C4-2B (cell line): ENCODE results near the gene GRIP2.

Source experiments
- H3K27ac ChIP-seq: fragments of 450-650 bp; 2 replicates; pipeline ENCODE4 v1.5.1; 2017
- ZFX ChIP-seq: fragments of 450-650 bp; IDR thresholded peaks from 2 replicates; pipeline ENCODE4 v1.6.1; 2017
- TF ChIP-seq, protein P1 (sequence below): fragments of 450-650 bp; conservative IDR thresholded peaks from 2 replicates; pipeline ENCODE4 v1.5.1; 2017; ENCODE audit warnings: mild to moderate bottlenecking

The GRIP2 gene

DNA sequence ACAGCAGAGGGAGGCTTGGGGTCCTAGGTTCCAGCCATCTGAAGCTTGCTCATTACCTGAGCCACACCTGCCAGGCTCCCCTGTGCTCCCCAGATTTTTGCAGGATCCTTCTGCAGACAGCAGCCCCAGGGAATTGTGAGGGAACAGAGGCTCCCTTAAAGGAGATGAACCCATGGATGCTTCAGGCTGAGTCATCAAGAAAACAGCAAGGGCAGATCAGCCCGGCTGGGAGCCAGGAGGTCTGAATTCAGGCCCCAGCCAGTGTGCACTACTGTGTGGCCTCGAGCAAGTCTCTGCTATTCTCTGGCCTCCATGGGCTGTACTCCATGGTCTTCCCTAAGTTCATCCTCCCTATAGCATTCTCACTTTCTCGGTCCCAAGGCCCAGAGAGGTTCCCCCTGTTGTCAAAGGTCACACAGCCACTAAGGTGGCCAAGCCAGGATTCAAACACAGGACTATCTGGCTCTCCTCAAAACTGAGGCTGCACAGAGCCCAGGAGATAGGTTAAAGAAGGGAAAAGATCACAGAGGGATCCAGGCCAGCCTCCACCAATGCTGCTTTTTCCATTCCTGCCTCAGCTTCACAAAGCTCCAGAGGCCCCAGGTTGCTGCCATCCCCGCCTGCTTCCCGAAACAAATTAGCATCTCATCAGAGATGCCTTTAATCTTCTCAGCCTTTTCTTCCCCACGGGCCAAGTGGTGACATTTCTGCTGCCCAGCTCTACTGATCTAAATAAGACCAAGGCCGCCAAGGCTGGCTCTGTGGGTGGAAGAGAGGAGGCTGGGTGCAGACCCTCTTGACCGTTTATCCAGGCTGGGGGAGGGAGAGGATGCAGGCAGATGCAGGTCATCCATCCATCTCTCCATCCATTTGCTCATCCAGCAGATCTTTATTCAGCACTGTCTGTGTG is 21.2 kb upstream of the GRIP2 start:
- TF ChIP-seq ZFX, result no peak
- TF ChIP-seq, protein P1, sequence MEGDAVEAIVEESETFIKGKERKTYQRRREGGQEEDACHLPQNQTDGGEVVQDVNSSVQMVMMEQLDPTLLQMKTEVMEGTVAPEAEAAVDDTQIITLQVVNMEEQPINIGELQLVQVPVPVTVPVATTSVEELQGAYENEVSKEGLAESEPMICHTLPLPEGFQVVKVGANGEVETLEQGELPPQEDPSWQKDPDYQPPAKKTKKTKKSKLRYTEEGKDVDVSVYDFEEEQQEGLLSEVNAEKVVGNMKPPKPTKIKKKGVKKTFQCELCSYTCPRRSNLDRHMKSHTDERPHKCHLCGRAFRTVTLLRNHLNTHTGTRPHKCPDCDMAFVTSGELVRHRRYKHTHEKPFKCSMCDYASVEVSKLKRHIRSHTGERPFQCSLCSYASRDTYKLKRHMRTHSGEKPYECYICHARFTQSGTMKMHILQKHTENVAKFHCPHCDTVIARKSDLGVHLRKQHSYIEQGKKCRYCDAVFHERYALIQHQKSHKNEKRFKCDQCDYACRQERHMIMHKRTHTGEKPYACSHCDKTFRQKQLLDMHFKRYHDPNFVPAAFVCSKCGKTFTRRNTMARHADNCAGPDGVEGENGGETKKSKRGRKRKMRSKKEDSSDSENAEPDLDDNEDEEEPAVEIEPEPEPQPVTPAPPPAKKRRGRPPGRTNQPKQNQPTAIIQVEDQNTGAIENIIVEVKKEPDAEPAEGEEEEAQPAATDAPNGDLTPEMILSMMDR, result no peak

GRCh38 chr3:14560110-14560509 is 20.0 kb upstream of the GRIP2 start:
- H3K27ac ChIP-seq, result no peak overlapping the region
- no peak for TF ChIP-seq ZFX
- TF ChIP-seq, protein P1, result no peak

More for the DNA sequence above, 21.2 kb upstream of the GRIP2 start:
- H3K27ac ChIP-seq, result no peak overlapping the region

DNA sequence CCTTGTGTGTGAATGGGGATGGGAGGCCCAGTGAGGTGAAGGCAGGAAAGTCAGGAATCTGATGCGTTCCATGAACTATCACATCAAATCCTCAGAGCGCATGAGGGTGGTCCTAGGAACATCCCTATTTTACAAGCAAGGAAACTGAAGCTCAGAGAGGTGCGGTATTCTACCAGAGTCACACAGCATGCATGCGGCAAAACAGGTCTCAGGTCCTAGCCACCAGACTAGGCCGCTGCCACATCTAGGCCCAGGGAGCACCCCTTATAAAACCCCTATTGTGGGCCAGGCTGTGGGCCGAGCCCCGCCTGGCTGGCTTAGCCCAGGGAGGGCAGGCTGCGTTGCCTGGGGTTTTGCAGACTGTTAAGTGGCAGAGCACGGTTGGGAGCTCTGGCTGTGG is 17.9 kb upstream of the GRIP2 start:
- no peak overlapping the region for H3K27ac ChIP-seq
- TF ChIP-seq ZFX, result no peak
- TF ChIP-seq, protein P1, result no peak

GRCh38 chr3:14555835-14556234 is 15.7 kb upstream of the GRIP2 start:
- no peak overlapping the region for H3K27ac ChIP-seq
- no peak for TF ChIP-seq ZFX
- TF ChIP-seq, protein P1, result no peak

GRCh38 chr3:14554715-14555114 is 14.6 kb upstream of the GRIP2 start:
- TF ChIP-seq, protein P1, result no peak
- TF ChIP-seq ZFX, result no peak

GRCh38 chr3:14553871-14554270 is 13.7 kb upstream of the GRIP2 start:
- TF ChIP-seq, protein P1, result no peak
- no peak for TF ChIP-seq ZFX
- no peak overlapping the region for H3K27ac ChIP-seq

More at GRCh38 chr3:14554715-14555114, 14.6 kb upstream of the GRIP2 start:
- H3K27ac ChIP-seq, result no peak overlapping the region

DNA sequence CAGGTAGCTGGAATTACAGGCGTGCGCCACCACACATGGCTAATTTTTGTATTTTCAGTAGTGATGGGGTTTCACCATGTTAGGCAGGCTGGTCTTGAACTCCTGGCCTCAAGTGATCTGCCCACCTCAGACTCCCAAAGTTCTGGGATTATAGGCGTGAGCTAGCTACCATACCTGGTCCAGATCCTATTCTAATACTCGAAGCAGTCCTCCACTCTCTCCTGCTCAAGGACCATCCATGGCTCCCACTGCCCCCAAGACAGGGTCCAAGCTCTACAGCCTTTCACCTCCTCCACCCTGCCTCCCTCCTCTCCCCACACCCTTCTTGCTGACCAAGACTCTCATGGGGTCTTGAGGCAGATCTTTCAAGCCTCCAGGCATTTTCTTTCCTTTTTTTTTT is 12.6 kb upstream of the GRIP2 start:
- TF ChIP-seq ZFX, result no peak
- TF ChIP-seq, protein P1, result no peak

More for the DNA sequence above, 12.6 kb upstream of the GRIP2 start:
- H3K27ac ChIP-seq, result no peak overlapping the region
